ENCODE data around the gene ARHGEF33.
A peak's percentile ranks its signal among the peaks of the same experiment; 100 is the strongest.

Gene ARHGEF33

DNA sequence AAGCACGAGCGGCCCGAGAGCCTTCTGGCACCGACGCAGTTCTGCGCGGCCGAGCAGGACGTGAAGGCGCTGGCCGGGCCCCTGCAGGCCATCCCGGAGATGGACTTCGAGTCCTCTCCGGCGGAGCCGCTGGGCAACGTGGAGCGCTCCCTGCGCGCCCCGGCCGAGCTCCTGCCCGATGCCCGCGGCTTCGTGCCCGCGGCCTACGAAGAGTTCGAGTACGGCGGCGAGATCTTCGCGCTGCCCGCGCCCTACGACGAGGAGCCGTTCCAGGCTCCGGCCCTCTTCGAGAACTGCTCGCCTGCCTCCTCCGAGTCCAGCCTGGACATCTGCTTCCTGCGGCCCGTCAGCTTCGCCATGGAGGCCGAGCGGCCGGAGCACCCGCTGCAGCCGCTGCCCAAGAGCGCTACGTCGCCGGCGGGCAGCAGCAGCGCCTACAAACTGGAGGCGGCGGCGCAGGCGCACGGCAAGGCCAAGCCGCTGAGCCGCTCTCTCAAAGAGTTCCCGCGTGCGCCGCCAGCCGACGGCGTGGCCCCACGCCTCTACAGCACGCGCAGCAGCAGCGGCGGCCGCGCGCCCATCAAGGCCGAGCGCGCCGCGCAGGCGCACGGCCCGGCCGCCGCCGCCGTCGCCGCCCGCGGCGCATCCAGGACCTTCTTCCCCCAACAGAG, 70.4 kb downstream of the ARHGEF33 start:
- ChIA-PET POLR2A (ENCODE audit: low non-redundant PET) (no interaction called here), CTCF (interaction anchor here (0.7 to 2.7 kb wide), 2 partner anchors 13 to 314 kb away, joined by 3 to 13 read pairs; no protein-coding TSS in a partner anchor)
- TF ChIP-seq, protein P1, sequence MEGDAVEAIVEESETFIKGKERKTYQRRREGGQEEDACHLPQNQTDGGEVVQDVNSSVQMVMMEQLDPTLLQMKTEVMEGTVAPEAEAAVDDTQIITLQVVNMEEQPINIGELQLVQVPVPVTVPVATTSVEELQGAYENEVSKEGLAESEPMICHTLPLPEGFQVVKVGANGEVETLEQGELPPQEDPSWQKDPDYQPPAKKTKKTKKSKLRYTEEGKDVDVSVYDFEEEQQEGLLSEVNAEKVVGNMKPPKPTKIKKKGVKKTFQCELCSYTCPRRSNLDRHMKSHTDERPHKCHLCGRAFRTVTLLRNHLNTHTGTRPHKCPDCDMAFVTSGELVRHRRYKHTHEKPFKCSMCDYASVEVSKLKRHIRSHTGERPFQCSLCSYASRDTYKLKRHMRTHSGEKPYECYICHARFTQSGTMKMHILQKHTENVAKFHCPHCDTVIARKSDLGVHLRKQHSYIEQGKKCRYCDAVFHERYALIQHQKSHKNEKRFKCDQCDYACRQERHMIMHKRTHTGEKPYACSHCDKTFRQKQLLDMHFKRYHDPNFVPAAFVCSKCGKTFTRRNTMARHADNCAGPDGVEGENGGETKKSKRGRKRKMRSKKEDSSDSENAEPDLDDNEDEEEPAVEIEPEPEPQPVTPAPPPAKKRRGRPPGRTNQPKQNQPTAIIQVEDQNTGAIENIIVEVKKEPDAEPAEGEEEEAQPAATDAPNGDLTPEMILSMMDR (conservative IDR thresholded peaks at IDR 0.05; ENCODE audit: low read depth): no peak; the same call in 1 of the 2 replicates
- DNase-seq (ENCODE audit: low spot score): peak; percentile 62
- H3K27ac ChIP-seq: no peak overlapping the region

DNA sequence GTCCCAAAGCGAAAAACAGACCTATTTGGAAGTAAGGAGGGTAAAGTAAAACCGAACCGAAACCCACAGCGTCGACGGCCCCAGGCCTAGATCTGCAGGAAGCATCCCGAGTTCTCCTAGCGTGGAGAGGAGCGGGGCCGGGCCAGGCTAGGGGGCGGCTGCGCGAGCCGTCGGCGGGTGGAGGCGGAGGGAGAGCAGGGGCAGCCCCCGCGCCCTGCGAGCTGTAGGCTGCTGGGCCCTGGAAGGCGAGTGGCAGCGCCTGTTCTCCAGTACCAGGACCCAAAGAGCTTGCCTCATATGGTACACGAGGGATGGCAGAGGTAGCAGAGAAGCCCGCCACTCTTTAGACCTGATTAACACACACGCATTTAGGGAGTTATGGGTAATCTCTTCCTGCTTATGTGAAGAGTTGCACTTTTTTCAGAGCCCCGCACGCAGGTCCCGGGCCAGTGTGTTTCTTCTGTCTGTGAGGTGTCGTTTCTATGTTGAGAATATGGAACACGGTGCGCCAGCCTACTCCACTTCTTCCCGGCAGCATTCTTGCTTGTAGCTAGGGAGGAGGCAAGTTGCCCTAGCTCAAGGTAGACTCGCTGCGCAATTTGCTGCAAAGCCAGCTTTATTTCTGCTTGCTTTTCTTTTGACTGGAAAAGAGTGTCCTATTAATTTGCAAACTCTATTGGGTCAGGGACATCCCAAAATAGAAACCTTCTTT, 71.1 kb downstream of the ARHGEF33 start:
- TF ChIP-seq, protein P1 (conservative IDR thresholded peaks at IDR 0.05; ENCODE audit: low read depth): no peak
- DNase-seq (ENCODE audit: low spot score): no peak
- POLR2A ChIA-PET (ENCODE audit: low non-redundant PET): no interaction called here
- H3K27ac ChIP-seq: no peak overlapping the region
- CTCF ChIA-PET: interaction anchor here (2.7 kb wide), 1 partner anchor 13 kb away, joined by 13 read pairs; no protein-coding TSS in a partner anchor

DNA sequence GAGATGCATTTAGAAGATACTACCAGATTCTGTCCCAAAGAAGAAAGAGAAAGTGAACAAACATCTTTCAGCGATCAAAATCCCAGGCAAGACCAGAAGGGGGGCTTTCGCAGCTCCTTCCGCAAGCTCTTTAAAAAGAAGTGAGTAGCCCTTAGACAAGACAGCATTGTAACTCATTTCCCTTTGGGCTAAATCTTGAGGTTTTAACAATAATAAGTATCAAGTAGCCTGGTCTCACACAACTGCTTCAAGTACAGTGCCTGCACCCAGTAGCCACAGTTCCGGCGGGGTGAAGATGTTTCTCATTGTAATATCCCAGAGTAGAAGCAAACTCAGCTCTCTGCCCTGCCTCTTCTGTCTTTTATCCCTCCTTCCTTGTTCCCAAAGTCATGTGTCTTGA, 76.3 kb downstream of the ARHGEF33 start:
- H3K27ac ChIP-seq: no peak overlapping the region
- DNase-seq (ENCODE audit: low spot score): no peak
- ChIA-PET CTCF (no interaction called here), POLR2A (ENCODE audit: low non-redundant PET) (no interaction called here)
- TF ChIP-seq, protein P1 (conservative IDR thresholded peaks at IDR 0.05; ENCODE audit: low read depth): no peak

DNA sequence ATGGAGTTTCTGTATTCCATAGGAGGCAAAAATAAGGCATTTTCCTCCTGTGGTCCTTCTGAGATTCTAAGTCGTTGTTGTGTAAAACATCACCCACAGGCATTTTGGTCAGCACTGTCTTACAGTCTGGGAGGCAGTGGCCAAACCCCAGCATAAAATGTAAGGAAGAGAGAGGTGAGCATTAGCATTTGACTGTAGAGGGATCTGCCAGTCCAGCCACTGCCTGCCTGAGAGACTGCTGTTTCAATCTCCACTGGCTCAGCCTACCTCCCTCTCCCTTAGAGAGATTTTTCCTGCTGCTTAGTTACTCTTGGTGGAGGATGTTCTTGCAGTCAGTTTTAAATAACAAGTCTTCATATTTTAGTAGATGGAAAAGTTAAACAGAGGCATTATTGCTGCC, 77.0 kb downstream of the ARHGEF33 start:
- TF ChIP-seq, protein P1 (conservative IDR thresholded peaks at IDR 0.05; ENCODE audit: low read depth): no peak
- DNase-seq (ENCODE audit: low spot score): no peak
- POLR2A ChIA-PET (ENCODE audit: low non-redundant PET): no interaction called here
- no peak overlapping the region for H3K27ac ChIP-seq
- CTCF ChIA-PET: no interaction called here

DNA sequence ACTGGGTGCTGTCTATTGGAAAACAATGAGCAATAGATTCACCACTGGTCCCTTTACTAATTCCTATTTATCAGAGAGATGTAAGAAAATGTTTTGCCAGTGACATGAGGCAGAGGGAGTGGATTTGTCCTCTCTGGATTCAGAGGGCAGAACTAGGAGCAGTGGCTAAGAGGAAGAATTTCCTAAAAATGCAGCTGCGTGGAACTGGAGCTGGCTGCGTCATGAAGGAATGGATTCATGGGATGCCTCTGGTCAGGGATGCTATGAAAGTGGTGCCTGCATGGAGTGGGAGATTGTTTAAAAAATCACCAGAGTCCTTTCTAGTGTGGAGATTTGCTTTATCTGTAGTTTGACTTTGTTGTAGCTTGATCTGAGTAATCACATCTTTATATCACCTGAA, 78.3 kb downstream of the ARHGEF33 start:
- TF ChIP-seq, protein P1 (conservative IDR thresholded peaks at IDR 0.05; ENCODE audit: low read depth): no peak
- ChIA-PET CTCF (interaction anchor here (0.8 kb wide), 1 partner anchor 133 kb away, joined by 3 read pairs; no protein-coding TSS in a partner anchor), POLR2A (ENCODE audit: low non-redundant PET) (no interaction called here)
- DNase-seq (ENCODE audit: low spot score): no peak
- H3K27ac ChIP-seq: no peak overlapping the region

DNA sequence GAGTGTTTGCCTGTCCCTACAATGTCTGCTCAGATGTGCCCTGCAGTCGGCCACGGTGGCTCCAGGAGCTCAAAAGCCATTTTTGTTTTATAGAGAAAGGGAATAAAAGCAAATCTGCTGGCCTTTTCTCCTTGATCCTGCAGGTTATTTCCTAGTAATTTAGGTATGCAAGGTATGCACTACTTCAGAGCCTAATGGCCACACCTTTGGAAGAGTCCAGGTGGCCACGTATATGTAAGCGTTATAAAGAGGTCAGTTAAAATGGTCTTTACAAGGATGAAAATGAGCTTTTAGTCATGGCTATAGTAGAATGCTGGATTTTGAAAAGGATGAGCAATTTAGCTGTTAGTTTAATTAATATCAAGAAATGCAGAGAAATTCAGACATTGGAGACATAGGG, 81.7 kb downstream of the ARHGEF33 start:
- DNase-seq (ENCODE audit: low spot score): no peak
- TF ChIP-seq, protein P1 (conservative IDR thresholded peaks at IDR 0.05; ENCODE audit: low read depth): no peak
- H3K27ac ChIP-seq: no peak overlapping the region
- POLR2A ChIA-PET (ENCODE audit: low non-redundant PET): no interaction called here
- CTCF ChIA-PET: interaction anchor here (1.2 kb wide), 1 partner anchor 23 kb away, joined by 4 read pairs; no protein-coding TSS in a partner anchor
